Suprapubic skin (tissue), 4 donors: ENCODE results near the gene CELSR2.

Experiments used
- POLR2A ChIP-seq, 2 donors: fragments of 450-650 bp; IDR thresholded peaks; one replicate each; pipeline ENCODE4 v1.6.1; 2017; ENCODE audit warnings: antibody characterized with exemption in 2 of 2, mild to moderate bottlenecking in 2 of 2, moderate library complexity in 2 of 2
- POLR2AphosphoS5 ChIP-seq, 3 donors: sonication (generic); formaldehyde crosslinking; IDR thresholded peaks; one replicate each; pipeline ENCODE4 v1.6.1; 2017; ENCODE audit warnings: antibody characterized with exemption in 3 of 3
- TF ChIP-seq, protein P1 (sequence below), 2 donors: fragments of 200-600 bp in 1 of 2; fragments of 450-650 bp in 1 of 2; sonication (generic) in 1 of 2; IDR thresholded peaks; one replicate each; pipeline ENCODE4 v1.5.1; 2016 to 2019; ENCODE audit warnings: antibody characterized with exemption in 2 of 2, mild to moderate bottlenecking in 1 of 2, moderate library complexity in 1 of 2

DNA sequence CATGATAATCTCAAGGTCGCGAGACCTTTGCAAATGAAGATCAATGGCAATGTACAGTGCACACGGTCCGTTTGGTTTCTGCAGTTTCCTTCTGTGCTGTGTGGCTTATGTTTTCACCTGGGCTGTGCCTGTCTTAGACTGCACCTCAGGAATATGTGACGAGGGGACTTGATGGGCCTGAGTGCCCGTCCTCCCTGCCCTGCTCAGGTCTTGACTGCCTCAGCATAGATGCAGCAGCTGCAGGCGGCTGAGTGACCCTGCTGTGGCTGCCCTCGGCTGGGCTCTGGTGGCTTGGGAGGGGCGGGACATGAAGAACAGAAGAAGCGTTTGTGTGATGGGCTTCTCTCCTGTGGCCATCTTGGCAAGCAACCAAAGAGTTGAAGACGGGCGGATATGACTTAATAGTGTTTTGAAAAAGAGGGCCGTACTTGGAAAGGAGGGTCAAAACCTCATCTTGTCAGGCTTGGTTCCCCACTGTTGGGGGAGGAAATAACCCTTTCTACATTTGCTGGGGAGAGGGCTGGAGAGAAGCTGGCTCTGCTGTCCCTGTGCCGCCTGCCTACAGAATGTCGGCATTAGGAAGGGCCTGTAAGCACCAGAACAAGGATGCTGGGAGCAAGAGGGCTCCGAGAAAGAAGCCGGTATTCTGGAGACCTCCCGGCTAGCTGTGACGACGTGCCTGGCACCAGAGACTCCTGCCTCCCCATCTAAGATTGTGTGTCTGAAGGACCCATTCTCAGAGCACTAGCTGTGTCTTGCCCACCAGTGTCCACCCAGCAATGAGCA is 50.4 kb downstream of the CELSR2 start:
- TF ChIP-seq, protein P1, sequence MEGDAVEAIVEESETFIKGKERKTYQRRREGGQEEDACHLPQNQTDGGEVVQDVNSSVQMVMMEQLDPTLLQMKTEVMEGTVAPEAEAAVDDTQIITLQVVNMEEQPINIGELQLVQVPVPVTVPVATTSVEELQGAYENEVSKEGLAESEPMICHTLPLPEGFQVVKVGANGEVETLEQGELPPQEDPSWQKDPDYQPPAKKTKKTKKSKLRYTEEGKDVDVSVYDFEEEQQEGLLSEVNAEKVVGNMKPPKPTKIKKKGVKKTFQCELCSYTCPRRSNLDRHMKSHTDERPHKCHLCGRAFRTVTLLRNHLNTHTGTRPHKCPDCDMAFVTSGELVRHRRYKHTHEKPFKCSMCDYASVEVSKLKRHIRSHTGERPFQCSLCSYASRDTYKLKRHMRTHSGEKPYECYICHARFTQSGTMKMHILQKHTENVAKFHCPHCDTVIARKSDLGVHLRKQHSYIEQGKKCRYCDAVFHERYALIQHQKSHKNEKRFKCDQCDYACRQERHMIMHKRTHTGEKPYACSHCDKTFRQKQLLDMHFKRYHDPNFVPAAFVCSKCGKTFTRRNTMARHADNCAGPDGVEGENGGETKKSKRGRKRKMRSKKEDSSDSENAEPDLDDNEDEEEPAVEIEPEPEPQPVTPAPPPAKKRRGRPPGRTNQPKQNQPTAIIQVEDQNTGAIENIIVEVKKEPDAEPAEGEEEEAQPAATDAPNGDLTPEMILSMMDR (IDR thresholded peaks at IDR 0.05) = no peak
- no peak for TF ChIP-seq POLR2A (IDR thresholded peaks at IDR 0.05)
- no peak for TF ChIP-seq POLR2AphosphoS5 (IDR thresholded peaks at IDR 0.05)
